SU-DHL-6 (cell line): ENCODE data around the gene CNN2.

ENCODE experiments used
- H2AFZ ChIP-seq: fragments of 200-600 bp; sonication (generic); 2 replicates; pipeline ENCODE4 v1.6.1; 2014; ENCODE audit warnings: low read depth, mild to moderate bottlenecking, moderate library complexity, mixed read lengths, antibody characterized with exemption, low read length; ENCODE audit not compliant: severe bottlenecking
- H3F3A ChIP-seq: fragments of 200-600 bp; shearing (Covaris generic); 2 replicates; pipeline ENCODE4 v1.6.0; 2016; ENCODE audit warnings: antibody characterized with exemption, mild to moderate bottlenecking; ENCODE audit not compliant: insufficient read depth
- H3K27ac ChIP-seq: fragments of 200-600 bp; sonication (generic); 2 replicates; pipeline ENCODE4 v1.5.1; 2016; ENCODE audit warnings: low read depth, mild to moderate bottlenecking, low read length, moderate library complexity, mixed read lengths
- H3K27me3 ChIP-seq: fragments of 200-600 bp; sonication (generic), shearing (Covaris generic); 2 replicates; pipeline ENCODE4 v1.6.0; 2014; ENCODE audit warnings: mild to moderate bottlenecking, low read length
- H3K36me3 ChIP-seq: fragments of 200-600 bp; sonication (generic); 2 replicates; pipeline ENCODE4 v1.6.1; 2014; ENCODE audit warnings: mild to moderate bottlenecking, low read length, mixed read lengths
- H3K4me2 ChIP-seq: fragments of 300-600, 200-600 bp; shearing (Covaris generic), sonication (generic); 2 replicates; pipeline ENCODE4 v1.6.0; 2014; ENCODE audit warnings: low read length, low read depth, mild to moderate bottlenecking; ENCODE audit not compliant: poor library complexity, severe bottlenecking
- H3K4me3 ChIP-seq: fragments of 200-600 bp; sonication (generic); 2 replicates; pipeline ENCODE4 v1.5.1; 2014; ENCODE audit warnings: antibody characterized with exemption, low read length, mild to moderate bottlenecking, mixed read lengths; ENCODE audit not compliant: insufficient read depth, poor library complexity, severe bottlenecking
- H3K79me2 ChIP-seq: fragments of 200-600 bp; sonication (generic); 2 replicates; pipeline ENCODE4 v1.6.1; 2014; ENCODE audit warnings: mild to moderate bottlenecking, low read length, moderate library complexity; ENCODE audit not compliant: insufficient read depth
- H3K9ac ChIP-seq: fragments of 200-600 bp; sonication (generic); 2 replicates; pipeline ENCODE4 v1.7.0; 2014; ENCODE audit warnings: mild to moderate bottlenecking, low read length
- H3K9me2 ChIP-seq: fragments of 200-600 bp; sonication (generic); replicated peaks from 2 replicates; pipeline ENCODE4 v1.6.1; 2014; ENCODE audit warnings: low read length; ENCODE audit not compliant: insufficient read depth
- H3K9me3 ChIP-seq: fragments of 200-600 bp; sonication (generic); 2 replicates; pipeline ENCODE4 v1.6.1; 2014; ENCODE audit warnings: low read length, mixed read lengths; ENCODE audit not compliant: insufficient read depth
- H4K20me1 ChIP-seq: fragments of 200-600 bp; sonication (generic); 2 replicates; pipeline ENCODE4 v1.6.1; 2014; ENCODE audit warnings: low read depth, mild to moderate bottlenecking, antibody characterized with exemption, low read length, moderate library complexity, mixed read lengths
- CTCF ChIP-seq: fragments of 200-600 bp; sonication (generic); IDR thresholded peaks from one replicate; pipeline ENCODE4 v1.5.1; 2017; ENCODE audit warnings: antibody characterized with exemption, mild to moderate bottlenecking, low read length, moderate library complexity; ENCODE audit not compliant: insufficient read depth, poor library complexity, severe bottlenecking
- EZH2phosphoT487 ChIP-seq: fragments of 200-600 bp; sonication (generic), shearing (Covaris generic); conservative IDR thresholded peaks from 2 replicates; pipeline ENCODE4 v1.6.1; 2018; ENCODE audit warnings: mild to moderate bottlenecking, antibody characterized with exemption, low read length, moderate library complexity, mixed read lengths

The CNN2 gene

GRCh38 chr19:1057176-1057855 is 30.9 kb downstream of the CNN2 start:
- no peak overlapping the region for H3K4me2 ChIP-seq
- H3K9me3 ChIP-seq, result no peaks in the 10 kb centered on the region
- TF ChIP-seq CTCF, result peak; percentile 35
- no peak for TF ChIP-seq EZH2phosphoT487
- no peaks in the 10 kb centered on the region for H3K79me2 ChIP-seq
- H3K27ac ChIP-seq, result no peak overlapping the region
- H3K4me3 ChIP-seq, result no peak overlapping the region
- no peaks in the 10 kb centered on the region for H3K27me3 ChIP-seq
- no peaks in the 10 kb centered on the region for H3K36me3 ChIP-seq
- 0 out of 2 replicates have a peak, but pooled peaks cover 7% of the 10 kb centered on the region for H3F3A ChIP-seq
- H3K9ac ChIP-seq, result no peak overlapping the region
- H3K9me2 ChIP-seq, result no peaks in the 10 kb centered on the region
- H2AFZ ChIP-seq, result no peak overlapping the region
- no peaks in the 10 kb centered on the region for H4K20me1 ChIP-seq

GRCh38 chr19:1058112-1058511 is 31.7 kb downstream of the CNN2 start:
- Histone ChIP-seq H3K27me3 (no peaks in the 10 kb centered on the region), H3K36me3 (no peaks in the 10 kb centered on the region), H3K9ac (no peak overlapping the region), H4K20me1 (no peaks in the 10 kb centered on the region), H3K4me2 (no peak overlapping the region), H3K9me2 (no peaks in the 10 kb centered on the region), H3K79me2 (no peaks in the 10 kb centered on the region), H3F3A (0 out of 2 replicates have a peak, but pooled peaks cover 7% of the 10 kb centered on the region), H3K27ac (no peak overlapping the region), H3K4me3 (no peak overlapping the region), H3K9me3 (no peaks in the 10 kb centered on the region), H2AFZ (no peak overlapping the region)
- TF ChIP-seq CTCF, result no peak
- no peak for TF ChIP-seq EZH2phosphoT487

- no peak overlapping the region for H3K4me2 ChIP-seq
- no peaks in the 10 kb centered on the region for H3K36me3 ChIP-seq
- H3K4me3 ChIP-seq, result no peak overlapping the region
- no peaks in the 10 kb centered on the region for H3K9me2 ChIP-seq
- no peaks in the 10 kb centered on the region for H3K9me3 ChIP-seq
- H3K9ac ChIP-seq, result no peak overlapping the region
- H3K27me3 ChIP-seq, result no peaks in the 10 kb centered on the region
- no peaks in the 10 kb centered on the region for H4K20me1 ChIP-seq
- H3F3A ChIP-seq, result peaks cover 12% of the 10 kb centered on the region; the same call in 1 of the 2 replicates
- H3K79me2 ChIP-seq, result no peaks in the 10 kb centered on the region
- H3K27ac ChIP-seq, result no peak overlapping the region
- no peak for TF ChIP-seq CTCF
- no peak overlapping the region for H2AFZ ChIP-seq
Observed at GRCh38 chr19:1060689-1061088, 34.3 kb downstream of the CNN2 start.
